SU-DHL-6 (cell line): Measurements from ENCODE around the gene P4HB.

Experiments used
- H2AFZ ChIP-seq: fragments of 200-600 bp; sonication (generic); 2 replicates; pipeline ENCODE4 v1.6.1; 2014; ENCODE audit warnings: low read depth, mild to moderate bottlenecking, moderate library complexity, mixed read lengths, antibody characterized with exemption, low read length; ENCODE audit not compliant: severe bottlenecking
- H3F3A ChIP-seq: fragments of 200-600 bp; shearing (Covaris generic); 2 replicates; pipeline ENCODE4 v1.6.0; 2016; ENCODE audit warnings: antibody characterized with exemption, mild to moderate bottlenecking; ENCODE audit not compliant: insufficient read depth
- H3K27ac ChIP-seq: fragments of 200-600 bp; sonication (generic); 2 replicates; pipeline ENCODE4 v1.5.1; 2016; ENCODE audit warnings: low read depth, mild to moderate bottlenecking, low read length, moderate library complexity, mixed read lengths
- H3K27me3 ChIP-seq: fragments of 200-600 bp; sonication (generic), shearing (Covaris generic); 2 replicates; pipeline ENCODE4 v1.6.0; 2014; ENCODE audit warnings: mild to moderate bottlenecking, low read length
- H3K36me3 ChIP-seq: fragments of 200-600 bp; sonication (generic); 2 replicates; pipeline ENCODE4 v1.6.1; 2014; ENCODE audit warnings: mild to moderate bottlenecking, low read length, mixed read lengths
- H3K4me2 ChIP-seq: fragments of 300-600, 200-600 bp; shearing (Covaris generic), sonication (generic); 2 replicates; pipeline ENCODE4 v1.6.0; 2014; ENCODE audit warnings: low read length, low read depth, mild to moderate bottlenecking; ENCODE audit not compliant: poor library complexity, severe bottlenecking
- H3K4me3 ChIP-seq: fragments of 200-600 bp; sonication (generic); 2 replicates; pipeline ENCODE4 v1.5.1; 2014; ENCODE audit warnings: antibody characterized with exemption, low read length, mild to moderate bottlenecking, mixed read lengths; ENCODE audit not compliant: insufficient read depth, poor library complexity, severe bottlenecking
- H3K79me2 ChIP-seq: fragments of 200-600 bp; sonication (generic); 2 replicates; pipeline ENCODE4 v1.6.1; 2014; ENCODE audit warnings: mild to moderate bottlenecking, low read length, moderate library complexity; ENCODE audit not compliant: insufficient read depth
- H3K9ac ChIP-seq: fragments of 200-600 bp; sonication (generic); 2 replicates; pipeline ENCODE4 v1.7.0; 2014; ENCODE audit warnings: mild to moderate bottlenecking, low read length
- H3K9me2 ChIP-seq: fragments of 200-600 bp; sonication (generic); replicated peaks from 2 replicates; pipeline ENCODE4 v1.6.1; 2014; ENCODE audit warnings: low read length; ENCODE audit not compliant: insufficient read depth
- H3K9me3 ChIP-seq: fragments of 200-600 bp; sonication (generic); 2 replicates; pipeline ENCODE4 v1.6.1; 2014; ENCODE audit warnings: low read length, mixed read lengths; ENCODE audit not compliant: insufficient read depth
- H4K20me1 ChIP-seq: fragments of 200-600 bp; sonication (generic); 2 replicates; pipeline ENCODE4 v1.6.1; 2014; ENCODE audit warnings: low read depth, mild to moderate bottlenecking, antibody characterized with exemption, low read length, moderate library complexity, mixed read lengths
- EZH2phosphoT487 ChIP-seq: fragments of 200-600 bp; sonication (generic), shearing (Covaris generic); conservative IDR thresholded peaks from 2 replicates; pipeline ENCODE4 v1.6.1; 2018; ENCODE audit warnings: mild to moderate bottlenecking, antibody characterized with exemption, low read length, moderate library complexity, mixed read lengths
- TF ChIP-seq, protein P1 (sequence below): fragments of 200-600 bp; sonication (generic); IDR thresholded peaks from one replicate; pipeline ENCODE4 v1.5.1; 2017; ENCODE audit warnings: antibody characterized with exemption, mild to moderate bottlenecking, low read length, moderate library complexity; ENCODE audit not compliant: insufficient read depth, poor library complexity, severe bottlenecking

The P4HB gene

GRCh38 chr17:81869221-81870130 is 9.1 kb upstream of the P4HB start:
- peak overlapping the region; percentile 87 for H3K27ac ChIP-seq
- peaks cover 21% of the 10 kb centered on the region for H3K79me2 ChIP-seq
- 0 out of 2 replicates have a peak, but pooled peaks cover 4% of the 10 kb centered on the region for H3K36me3 ChIP-seq

DNA sequence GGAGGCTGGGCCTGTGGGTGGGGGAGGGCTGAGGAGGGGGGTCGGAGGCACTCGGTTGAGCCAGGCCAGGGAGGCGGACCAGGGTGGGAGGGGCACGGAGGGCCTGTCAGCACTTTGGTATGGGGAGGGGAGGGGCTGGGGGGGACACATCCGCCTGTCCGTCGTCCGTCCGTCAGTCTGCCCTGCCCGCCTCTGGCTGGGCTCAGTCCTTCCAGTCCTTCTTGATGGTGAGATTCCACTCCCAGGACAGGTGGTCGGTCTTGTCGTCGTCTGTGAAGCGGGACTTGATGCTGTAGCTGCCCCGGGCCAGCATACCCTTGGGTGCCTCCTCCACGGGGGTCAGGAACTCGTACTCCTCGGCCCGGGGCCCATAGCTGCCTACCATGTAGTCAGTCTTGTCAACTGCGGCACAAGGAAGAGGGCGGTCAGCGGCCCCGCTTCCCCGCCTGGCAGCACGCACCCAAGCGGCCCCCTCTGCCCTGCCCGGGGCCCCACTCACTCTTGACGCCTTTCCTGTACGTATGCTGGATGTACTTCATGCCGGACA is 8.4 kb upstream of the P4HB start:
- peaks cover 51% of the 10 kb centered on the region for H3F3A ChIP-seq

More at GRCh38 chr17:81869221-81870130, 9.1 kb upstream of the P4HB start:
- no peaks in the 10 kb centered on the region for H3K9me3 ChIP-seq
- H2AFZ ChIP-seq = no peak overlapping the region
- H4K20me1 ChIP-seq = no peaks in the 10 kb centered on the region; the same call in 1 of the 2 replicates
- peak overlapping the region; percentile 64 for H3K4me3 ChIP-seq
- H3K4me2 ChIP-seq = peak overlapping the region; percentile 89
- no peaks in the 10 kb centered on the region for H3K9me2 ChIP-seq
- no peak for TF ChIP-seq EZH2phosphoT487
- TF ChIP-seq, protein P1, sequence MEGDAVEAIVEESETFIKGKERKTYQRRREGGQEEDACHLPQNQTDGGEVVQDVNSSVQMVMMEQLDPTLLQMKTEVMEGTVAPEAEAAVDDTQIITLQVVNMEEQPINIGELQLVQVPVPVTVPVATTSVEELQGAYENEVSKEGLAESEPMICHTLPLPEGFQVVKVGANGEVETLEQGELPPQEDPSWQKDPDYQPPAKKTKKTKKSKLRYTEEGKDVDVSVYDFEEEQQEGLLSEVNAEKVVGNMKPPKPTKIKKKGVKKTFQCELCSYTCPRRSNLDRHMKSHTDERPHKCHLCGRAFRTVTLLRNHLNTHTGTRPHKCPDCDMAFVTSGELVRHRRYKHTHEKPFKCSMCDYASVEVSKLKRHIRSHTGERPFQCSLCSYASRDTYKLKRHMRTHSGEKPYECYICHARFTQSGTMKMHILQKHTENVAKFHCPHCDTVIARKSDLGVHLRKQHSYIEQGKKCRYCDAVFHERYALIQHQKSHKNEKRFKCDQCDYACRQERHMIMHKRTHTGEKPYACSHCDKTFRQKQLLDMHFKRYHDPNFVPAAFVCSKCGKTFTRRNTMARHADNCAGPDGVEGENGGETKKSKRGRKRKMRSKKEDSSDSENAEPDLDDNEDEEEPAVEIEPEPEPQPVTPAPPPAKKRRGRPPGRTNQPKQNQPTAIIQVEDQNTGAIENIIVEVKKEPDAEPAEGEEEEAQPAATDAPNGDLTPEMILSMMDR = peak; percentile 93
- H3K9ac ChIP-seq = peak overlapping the region; percentile 93
- no peaks in the 10 kb centered on the region for H3K27me3 ChIP-seq
- H3F3A ChIP-seq = peaks cover 58% of the 10 kb centered on the region

GRCh38 chr17:81867991-81868673 is 7.8 kb upstream of the P4HB start:
- Histone ChIP-seq H3K9ac (no peak overlapping the region), H2AFZ (no peak overlapping the region), H3K79me2 (peaks cover 27% of the 10 kb centered on the region), H4K20me1 (no peaks in the 10 kb centered on the region; the same call in 1 of the 2 replicates), H3K36me3 (0 out of 2 replicates have a peak, but pooled peaks cover 4% of the 10 kb centered on the region), H3K4me3 (no peak overlapping the region), H3K27ac (peak overlapping the region; percentile 59), H3F3A (peaks cover 47% of the 10 kb centered on the region), H3K27me3 (no peaks in the 10 kb centered on the region), H3K9me3 (no peaks in the 10 kb centered on the region), H3K4me2 (no peak overlapping the region), H3K9me2 (no peaks in the 10 kb centered on the region)
- no peak for TF ChIP-seq EZH2phosphoT487
- TF ChIP-seq, protein P1 = no peak

More for the DNA sequence above, 8.4 kb upstream of the P4HB start:
- Histone ChIP-seq H3K9me3 (no peaks in the 10 kb centered on the region), H3K4me3 (no peak overlapping the region), H3K9me2 (no peaks in the 10 kb centered on the region), H3K4me2 (peak overlapping the region; percentile 89), H3K27ac (peak overlapping the region; percentile 87; the same call in 1 of the 2 replicates), H3K9ac (peak overlapping the region; percentile 93; the same call in 1 of the 2 replicates), H3K36me3 (0 out of 2 replicates have a peak, but pooled peaks cover 4% of the 10 kb centered on the region), H2AFZ (no peak overlapping the region), H3K79me2 (peaks cover 21% of the 10 kb centered on the region), H3K27me3 (no peaks in the 10 kb centered on the region), H4K20me1 (no peaks in the 10 kb centered on the region; the same call in 1 of the 2 replicates)
- TF ChIP-seq, protein P1 = no peak
- no peak for TF ChIP-seq EZH2phosphoT487
